KMS-11 (cell line): ENCODE data around the gene TMEM121.

Experiments
- H2AFZ ChIP-seq: fragments of 200-600 bp; sonication (generic); 2 replicates; pipeline ENCODE4 v1.6.1; 2016; ENCODE audit warnings: antibody characterized with exemption, mixed run types, low read depth
- H3K27ac ChIP-seq: fragments of 200-600 bp; sonication (generic); 2 replicates; pipeline ENCODE4 v1.6.1; 2016; ENCODE audit warnings: mild to moderate bottlenecking, mixed run types
- H3K27me3 ChIP-seq: fragments of 200-600 bp; sonication (generic); 2 replicates; pipeline ENCODE4 v1.6.1; 2017; ENCODE audit warnings: mild to moderate bottlenecking, low read depth, mixed run types, moderate library complexity; ENCODE audit not compliant: insufficient read depth
- H3K36me3 ChIP-seq: fragments of 200-600 bp; sonication (generic); 2 replicates; pipeline ENCODE4 v1.6.1; 2017; ENCODE audit warnings: mild to moderate bottlenecking, mixed run types; ENCODE audit not compliant: insufficient read depth
- H3K4me1 ChIP-seq: fragments of 200-600 bp; sonication (generic); 2 replicates; pipeline ENCODE4 v1.6.1; 2016; ENCODE audit warnings: mild to moderate bottlenecking, low read depth, mixed run types; ENCODE audit not compliant: poor library complexity, severe bottlenecking
- H3K4me2 ChIP-seq: fragments of 200-600 bp; sonication (generic); 2 replicates; pipeline ENCODE4 v1.7.0; 2016; ENCODE audit warnings: mild to moderate bottlenecking, mixed run types
- H3K4me3 ChIP-seq: fragments of 200-600 bp; sonication (generic); IDR thresholded peaks from 2 replicates; pipeline ENCODE4 v1.6.1; 2017; ENCODE audit warnings: low read depth, low read length, mixed read lengths; ENCODE audit not compliant: insufficient read depth
- H3K79me2 ChIP-seq: fragments of 200-600 bp; sonication (generic); 2 replicates; pipeline ENCODE4 v1.6.1; 2016; ENCODE audit warnings: low read depth, mixed run types; ENCODE audit not compliant: insufficient read depth
- H3K9ac ChIP-seq: fragments of 200-600 bp; sonication (generic); 2 replicates; pipeline ENCODE4 v1.6.1; 2016; ENCODE audit warnings: mild to moderate bottlenecking, mixed run types
- H4K20me1 ChIP-seq: fragments of 200-600 bp; sonication (generic); 2 replicates; pipeline ENCODE4 v1.6.1; 2016; ENCODE audit warnings: mild to moderate bottlenecking, mixed run types; ENCODE audit not compliant: insufficient read depth
- TF ChIP-seq, protein P1 (sequence below): fragments of 200-600 bp; sonication (generic); conservative IDR thresholded peaks from 2 replicates; pipeline ENCODE4 v1.6.1; 2017; ENCODE audit warnings: low read depth, mild to moderate bottlenecking, antibody characterized with exemption, low read length, moderate library complexity, mixed read lengths

Gene TMEM121

DNA sequence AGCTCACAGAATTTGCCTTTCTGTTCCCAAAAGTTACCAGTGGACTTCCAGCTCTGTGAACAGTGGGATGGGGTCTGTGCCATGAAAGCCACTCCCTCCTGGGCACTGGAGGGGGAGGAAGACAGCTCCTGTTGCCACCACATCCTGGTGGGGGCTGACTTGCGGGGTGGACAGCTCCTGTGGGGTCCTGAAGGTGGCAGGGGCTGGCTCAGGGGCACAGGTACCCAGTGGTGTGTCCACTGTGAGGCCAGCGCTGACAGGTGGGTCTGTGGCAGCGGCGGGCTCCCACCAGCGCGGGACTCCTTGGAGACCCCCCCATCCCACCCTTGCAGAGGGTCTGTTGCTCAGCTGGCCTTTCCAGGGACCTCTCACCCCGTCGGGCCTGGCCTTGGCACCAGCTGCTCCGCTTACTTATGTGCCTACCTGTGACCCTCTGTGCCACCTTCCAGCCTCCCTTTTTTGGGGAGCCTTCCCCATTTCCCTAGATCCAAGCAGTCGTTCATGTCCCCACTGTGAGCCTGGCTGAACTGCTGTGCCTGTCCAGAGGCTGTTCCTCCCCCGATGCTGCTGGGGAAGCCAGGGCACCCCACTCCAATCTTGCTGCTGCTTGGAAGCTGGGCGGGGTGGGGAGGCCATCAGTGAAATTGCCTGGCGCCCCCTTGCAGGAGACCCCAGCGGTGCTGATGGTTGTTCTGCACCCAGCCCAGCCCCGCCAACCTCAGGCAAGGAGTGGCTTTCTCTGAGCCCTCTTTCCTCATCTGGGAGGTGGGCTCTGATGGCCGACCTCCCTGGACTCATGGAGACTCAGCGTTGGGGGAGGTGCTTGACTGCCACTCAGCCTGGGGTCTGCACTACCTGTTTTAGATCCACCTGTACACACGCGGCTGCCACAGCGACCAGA lies 33.2 kb upstream of the TMEM121 start:
- Histone ChIP-seq H3K36me3 (no peaks in the 10 kb centered on the region), H3K4me2 (0 out of 2 replicates have a peak overlapping the region, but pooled peaks have one; percentile 17), H3K4me3 (no peak overlapping the region), H3K4me1 (peaks cover 7% of the 10 kb centered on the region), H2AFZ (no peak overlapping the region), H3K79me2 (peaks cover 14% of the 10 kb centered on the region), H4K20me1 (no peaks in the 10 kb centered on the region; the same call in 1 of the 2 replicates), H3K27me3 (no peaks in the 10 kb centered on the region), H3K9ac (no peak overlapping the region), H3K27ac (no peak overlapping the region)
- TF ChIP-seq, protein P1, sequence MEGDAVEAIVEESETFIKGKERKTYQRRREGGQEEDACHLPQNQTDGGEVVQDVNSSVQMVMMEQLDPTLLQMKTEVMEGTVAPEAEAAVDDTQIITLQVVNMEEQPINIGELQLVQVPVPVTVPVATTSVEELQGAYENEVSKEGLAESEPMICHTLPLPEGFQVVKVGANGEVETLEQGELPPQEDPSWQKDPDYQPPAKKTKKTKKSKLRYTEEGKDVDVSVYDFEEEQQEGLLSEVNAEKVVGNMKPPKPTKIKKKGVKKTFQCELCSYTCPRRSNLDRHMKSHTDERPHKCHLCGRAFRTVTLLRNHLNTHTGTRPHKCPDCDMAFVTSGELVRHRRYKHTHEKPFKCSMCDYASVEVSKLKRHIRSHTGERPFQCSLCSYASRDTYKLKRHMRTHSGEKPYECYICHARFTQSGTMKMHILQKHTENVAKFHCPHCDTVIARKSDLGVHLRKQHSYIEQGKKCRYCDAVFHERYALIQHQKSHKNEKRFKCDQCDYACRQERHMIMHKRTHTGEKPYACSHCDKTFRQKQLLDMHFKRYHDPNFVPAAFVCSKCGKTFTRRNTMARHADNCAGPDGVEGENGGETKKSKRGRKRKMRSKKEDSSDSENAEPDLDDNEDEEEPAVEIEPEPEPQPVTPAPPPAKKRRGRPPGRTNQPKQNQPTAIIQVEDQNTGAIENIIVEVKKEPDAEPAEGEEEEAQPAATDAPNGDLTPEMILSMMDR = 0 out of 2 replicates have a peak, but pooled peaks have one; percentile 12

DNA sequence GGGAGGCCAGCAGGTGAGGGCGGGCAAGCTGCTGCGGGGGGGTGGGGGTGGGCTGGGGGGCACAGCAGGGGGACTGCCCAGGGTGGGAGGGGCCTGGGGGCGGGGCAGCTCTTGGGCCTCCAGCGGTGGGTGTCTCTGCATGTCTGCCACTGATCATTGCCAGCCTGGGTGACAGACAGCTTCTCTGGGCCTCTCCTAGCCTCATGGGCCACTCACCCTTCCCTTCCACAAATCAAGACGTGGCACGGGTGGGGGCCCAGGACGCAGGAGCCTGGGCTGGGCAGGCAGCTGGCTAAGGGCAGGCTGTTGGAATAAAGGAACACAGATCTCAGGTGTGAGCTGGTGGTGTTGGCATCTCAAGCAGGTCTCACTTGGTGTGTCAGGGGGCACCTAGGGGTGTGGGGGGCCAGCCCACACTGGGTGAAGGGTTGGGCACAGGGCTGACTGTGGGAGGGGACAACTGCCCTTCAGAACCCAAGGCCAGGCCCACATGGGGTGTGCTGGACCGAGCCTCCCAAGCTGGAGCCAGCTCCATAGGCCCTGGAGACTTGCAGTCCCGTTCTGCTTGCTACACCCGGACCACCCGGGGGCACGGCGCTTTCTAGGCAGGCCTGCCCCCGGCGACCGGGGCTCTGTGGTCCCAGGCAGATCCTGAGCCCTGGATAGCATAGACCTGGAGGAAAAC lies 32.3 kb upstream of the TMEM121 start:
- TF ChIP-seq, protein P1 = no peak
- no peak overlapping the region for H2AFZ ChIP-seq
- no peak overlapping the region for H3K4me2 ChIP-seq
- peaks cover 6% of the 10 kb centered on the region for H3K79me2 ChIP-seq
- no peak overlapping the region for H3K4me3 ChIP-seq
- no peaks in the 10 kb centered on the region; the same call in 1 of the 2 replicates for H4K20me1 ChIP-seq
- H3K9ac ChIP-seq = no peak overlapping the region
- H3K27me3 ChIP-seq = no peaks in the 10 kb centered on the region
- peaks cover 7% of the 10 kb centered on the region for H3K4me1 ChIP-seq
- H3K36me3 ChIP-seq = no peaks in the 10 kb centered on the region
- H3K27ac ChIP-seq = no peak overlapping the region

DNA sequence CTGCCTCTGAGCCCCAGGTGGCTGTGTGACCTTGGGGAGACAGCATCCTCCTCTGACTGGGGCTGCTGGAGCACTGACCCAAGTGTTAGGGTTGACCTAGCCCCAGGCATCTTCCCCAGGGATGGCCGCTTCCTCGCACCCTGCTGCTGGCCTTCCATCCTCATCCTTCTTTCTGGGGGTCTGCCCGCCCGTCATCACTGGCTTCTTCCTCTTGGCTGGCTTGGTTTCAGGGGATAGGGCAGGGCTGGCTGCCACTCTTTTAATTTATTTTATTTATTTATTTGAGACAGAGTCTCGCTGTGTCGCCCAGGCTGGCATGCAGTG lies 31.8 kb upstream of the TMEM121 start:
- no peak overlapping the region for H3K9ac ChIP-seq
- no peak overlapping the region for H2AFZ ChIP-seq
- H3K4me2 ChIP-seq = no peak overlapping the region
- peaks cover 3% of the 10 kb centered on the region for H3K79me2 ChIP-seq
- H3K4me3 ChIP-seq = no peak overlapping the region
- no peaks in the 10 kb centered on the region for H3K27me3 ChIP-seq
- no peaks in the 10 kb centered on the region; the same call in 1 of the 2 replicates for H4K20me1 ChIP-seq
- TF ChIP-seq, protein P1 = no peak
- H3K4me1 ChIP-seq = peaks cover 7% of the 10 kb centered on the region
- H3K36me3 ChIP-seq = no peaks in the 10 kb centered on the region
- H3K27ac ChIP-seq = no peak overlapping the region

DNA sequence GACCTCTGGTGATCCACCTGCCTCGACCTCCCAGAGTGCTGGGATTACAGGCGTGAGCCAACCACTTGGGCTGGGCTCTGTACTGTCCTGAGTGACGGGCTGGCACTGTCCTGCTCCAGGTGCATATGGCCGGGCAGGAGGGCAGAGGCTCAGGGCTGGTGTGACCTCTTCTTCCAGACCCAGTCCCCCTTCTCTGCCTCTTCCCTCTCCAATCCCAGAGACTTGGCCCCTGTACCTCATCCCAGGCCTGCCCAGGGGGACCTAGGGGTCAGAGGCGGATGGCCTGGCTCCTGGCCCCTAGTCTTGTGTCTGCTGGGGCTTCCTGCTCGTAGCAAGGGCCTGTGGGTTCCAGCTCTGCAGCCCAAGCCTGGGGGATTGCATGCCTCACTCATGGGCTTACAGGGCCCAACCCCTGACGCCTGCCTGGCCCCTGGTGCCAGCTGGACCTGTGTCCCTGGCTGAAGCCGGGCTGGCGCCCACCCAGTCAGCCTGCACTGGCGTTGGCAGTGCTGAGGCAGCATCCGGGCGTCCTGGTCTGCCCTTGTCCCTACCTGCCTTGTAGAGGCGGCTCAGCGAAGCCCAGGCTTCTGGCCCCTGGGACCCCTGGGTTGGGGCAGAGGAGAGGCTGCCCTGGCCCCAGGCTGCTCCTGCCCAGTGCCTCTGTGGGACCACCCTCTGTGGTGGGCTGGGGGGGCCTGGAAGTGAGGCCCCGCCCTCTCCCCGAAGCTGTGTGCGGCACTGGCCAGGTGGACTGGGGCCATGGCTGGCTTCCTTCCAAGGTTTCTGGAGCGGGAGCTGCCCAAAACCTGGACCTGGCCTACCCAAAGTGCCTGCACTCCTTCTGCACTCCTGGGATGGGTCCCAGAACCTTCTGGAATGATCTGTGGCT lies 31.0 kb upstream of the TMEM121 start:
- H4K20me1 ChIP-seq = no peaks in the 10 kb centered on the region; the same call in 1 of the 2 replicates
- no peaks in the 10 kb centered on the region for H3K27me3 ChIP-seq
- H3K4me1 ChIP-seq = peaks cover 7% of the 10 kb centered on the region
- H3K36me3 ChIP-seq = no peaks in the 10 kb centered on the region
- no peak overlapping the region for H3K27ac ChIP-seq
- no peak overlapping the region for H3K9ac ChIP-seq
- TF ChIP-seq, protein P1 = no peak
- no peak overlapping the region for H3K4me3 ChIP-seq
- H3K79me2 ChIP-seq = peaks cover 3% of the 10 kb centered on the region
- no peak overlapping the region for H2AFZ ChIP-seq
- no peak overlapping the region for H3K4me2 ChIP-seq
